Measurements from ENCODE around the gene SLC16A3.

Gene SLC16A3

DNA sequence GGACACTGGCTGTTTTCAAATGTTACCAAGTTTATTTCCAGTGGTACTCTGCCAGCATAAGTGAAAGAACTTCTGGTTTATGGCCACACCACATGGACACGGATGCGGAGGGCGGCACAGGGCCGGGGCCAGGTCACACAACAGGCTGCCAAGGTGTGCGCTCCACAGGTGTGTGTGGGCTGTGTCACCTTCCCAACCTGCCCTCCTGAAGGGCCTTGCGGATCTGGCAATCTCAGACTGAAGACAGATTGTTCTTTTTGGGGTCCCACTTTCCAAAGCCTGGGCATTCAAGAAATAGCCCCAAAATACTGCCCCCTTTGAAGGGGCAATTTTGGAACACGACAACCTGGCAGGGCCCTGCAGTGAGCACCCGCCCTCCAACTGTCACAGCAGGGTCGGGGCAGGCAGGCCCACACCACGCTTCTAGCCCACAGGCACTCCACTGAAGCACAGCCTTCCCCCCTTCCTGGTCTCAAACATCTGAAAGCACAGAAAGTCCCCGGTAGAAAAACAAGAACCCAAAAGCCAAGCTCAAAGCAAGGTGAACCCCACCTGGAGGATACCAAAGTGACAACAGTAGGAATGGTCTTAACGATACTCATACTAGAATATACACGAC lies 41.1 kb downstream of the SLC16A3 start:
- DNase-seq: no peak

DNA sequence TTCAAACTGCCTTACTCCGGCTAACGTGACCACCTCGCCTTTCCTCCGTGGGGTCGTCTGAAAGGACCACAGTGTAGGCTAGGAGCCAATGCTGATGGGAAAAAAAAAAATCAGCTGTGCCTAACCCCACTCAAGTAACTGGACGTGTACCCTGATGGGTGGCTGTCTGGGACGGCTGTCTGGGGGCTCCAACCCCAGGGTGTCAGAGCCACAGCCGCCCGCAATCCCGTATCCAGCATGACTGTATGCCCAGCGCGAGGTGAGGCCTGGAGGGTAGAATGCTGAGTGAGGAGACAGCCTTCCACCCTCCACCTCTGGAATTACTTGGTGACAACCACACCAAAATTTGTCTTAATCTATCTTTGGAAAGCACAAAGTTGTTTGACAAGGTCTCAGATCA lies 41.8 kb downstream of the SLC16A3 start:
- no peak for DNase-seq

DNA sequence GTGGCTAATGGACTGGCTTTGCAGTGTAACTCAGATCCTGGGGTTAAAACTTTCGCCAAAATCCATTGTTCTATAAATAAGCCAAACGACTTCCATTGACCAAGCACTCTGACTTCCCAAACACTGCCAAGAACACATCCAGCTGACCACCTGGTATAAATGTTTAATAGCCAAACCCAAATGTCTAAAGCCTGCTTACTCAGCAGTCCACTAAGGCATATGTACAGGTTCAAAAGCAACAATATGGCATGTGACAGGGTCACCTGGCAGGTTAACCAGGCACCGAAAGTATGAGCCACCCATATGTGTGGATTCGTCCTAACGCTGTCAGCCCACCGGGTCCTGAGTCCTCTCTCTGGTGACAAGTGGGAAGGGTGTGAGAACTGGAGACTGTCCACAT lies 42.6 kb downstream of the SLC16A3 start:
- no peak for DNase-seq

DNA sequence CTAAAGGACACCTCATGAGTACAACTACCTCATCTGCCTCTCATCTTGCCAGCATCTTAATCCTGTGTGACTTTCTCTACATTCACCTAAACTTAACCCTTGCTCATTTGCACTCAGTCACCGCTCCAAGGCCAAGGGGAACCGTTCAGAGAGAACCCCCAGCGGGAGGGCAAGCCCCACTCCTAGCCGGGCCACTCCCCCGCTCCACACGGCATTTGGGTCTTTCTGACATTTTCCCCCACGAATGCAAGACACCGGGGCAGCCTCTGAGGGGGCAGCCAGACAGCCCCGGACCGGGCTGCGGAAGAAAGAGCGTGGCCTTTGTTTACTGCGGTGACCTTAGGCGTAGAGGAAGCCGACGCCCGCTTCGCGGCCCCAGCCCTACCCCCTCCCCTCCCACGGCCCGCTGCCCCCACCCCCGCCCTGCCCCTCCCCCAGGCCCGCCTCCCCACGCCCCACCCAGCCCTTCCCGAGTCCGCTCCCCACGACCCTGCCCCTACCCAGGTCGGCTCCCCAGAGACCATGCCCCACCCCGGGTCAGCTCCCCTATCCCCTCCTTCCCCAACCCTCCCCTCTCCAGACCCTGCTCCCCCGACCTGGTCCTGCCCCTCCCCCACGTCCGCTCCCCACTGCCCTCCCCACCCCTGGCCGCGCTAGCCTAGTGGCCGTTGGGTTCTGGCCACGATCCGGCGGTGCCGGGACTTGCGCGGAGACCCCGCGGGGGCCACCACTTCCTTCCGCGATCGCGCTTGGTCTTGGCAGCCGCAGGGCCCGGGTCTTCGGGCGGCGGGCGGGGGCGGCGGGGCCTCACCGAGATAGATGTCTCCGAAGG lies 43.9 kb downstream of the SLC16A3 start:
- peak; percentile 63 for DNase-seq

DNA sequence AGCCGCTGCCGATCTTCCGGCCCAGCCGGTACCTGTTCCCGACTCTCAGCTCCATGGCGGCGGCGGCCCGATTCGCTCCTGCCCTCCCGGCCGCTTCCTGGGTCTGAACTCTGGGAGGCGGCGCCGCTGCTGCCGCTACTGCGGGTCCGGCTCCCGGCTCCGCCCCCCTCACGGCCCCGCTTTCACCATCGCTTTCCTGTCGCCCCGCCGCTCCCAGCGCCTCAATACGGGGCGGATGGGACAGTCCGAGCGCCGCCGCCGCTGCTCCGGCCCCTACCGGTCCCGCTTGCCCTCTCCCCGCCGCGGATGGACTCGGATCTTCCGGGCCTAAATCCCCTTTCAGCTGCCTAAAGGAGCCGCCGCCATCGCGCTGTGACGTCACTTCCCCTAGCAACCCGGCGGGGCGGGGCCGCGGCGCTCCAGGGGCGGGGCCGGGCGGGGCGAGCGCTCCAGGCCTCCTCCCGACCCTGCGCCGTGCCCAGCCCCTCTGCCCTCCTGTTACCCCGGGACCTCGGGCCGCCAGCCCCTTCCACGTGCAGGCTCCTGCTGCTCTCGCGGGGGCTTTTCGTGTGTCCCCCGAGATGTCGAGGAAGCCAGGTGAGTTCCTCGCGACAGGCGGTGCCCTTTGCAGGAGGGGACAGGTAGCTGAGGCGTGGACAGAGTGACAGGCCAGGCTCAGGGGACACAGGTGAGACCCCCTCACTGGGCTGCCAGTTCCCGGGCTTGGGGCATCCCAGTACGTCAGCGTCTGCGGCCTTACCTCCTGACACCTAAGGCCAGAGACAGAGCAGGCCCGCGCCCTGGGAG lies 44.7 kb downstream of the SLC16A3 start, which contains the start of gene CSNK1D:
CSNK1D (minus strand) TSS at position 374 of the 807 bp plus-strand sequence; CDS start at position 55, 319 bp downstream.
- DNase-seq: peak; percentile 94

DNA sequence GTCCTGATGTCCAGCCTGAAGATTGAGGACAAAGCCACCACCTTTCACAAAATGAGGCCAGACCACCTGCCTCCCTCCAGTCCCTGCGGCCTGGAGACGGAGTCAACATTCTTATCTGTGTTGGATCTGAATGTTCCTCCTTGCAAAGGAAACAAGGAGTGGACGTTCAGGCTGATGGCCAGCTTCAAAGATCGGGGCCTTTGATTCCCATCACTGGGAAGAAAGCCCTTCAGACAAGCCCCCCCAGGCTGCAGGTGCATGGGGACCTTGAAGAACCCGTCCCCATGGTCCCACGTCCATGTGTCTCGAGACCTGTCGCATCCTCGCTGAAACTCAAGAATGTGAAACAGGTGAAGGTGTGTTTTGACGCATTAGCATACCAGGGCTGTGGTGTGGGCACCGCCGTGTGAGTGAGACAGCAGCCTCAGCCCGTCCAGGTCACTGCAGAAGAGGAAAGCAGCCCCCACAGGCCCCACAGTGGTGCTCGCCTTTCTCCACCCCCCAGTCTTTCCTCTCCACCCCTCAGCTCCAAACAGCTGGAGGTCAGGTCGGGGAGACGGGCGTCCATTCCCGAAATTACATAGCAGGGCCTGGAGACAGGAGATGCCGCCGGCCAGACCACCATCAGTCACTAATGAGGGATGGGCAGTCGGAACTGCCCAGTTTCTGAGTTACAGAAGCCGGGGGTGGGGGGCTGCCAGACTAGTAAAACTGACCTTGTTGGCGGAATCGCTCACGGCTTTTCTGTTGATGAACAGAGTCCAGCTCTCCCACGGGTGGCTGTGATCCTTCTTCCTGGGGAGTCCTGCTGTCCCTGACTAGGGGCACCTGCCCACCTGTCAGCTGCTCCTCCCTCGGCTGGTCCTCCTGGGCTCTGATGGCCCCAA lies 45.5 kb downstream of the SLC16A3 start:
- no peak for DNase-seq

DNA sequence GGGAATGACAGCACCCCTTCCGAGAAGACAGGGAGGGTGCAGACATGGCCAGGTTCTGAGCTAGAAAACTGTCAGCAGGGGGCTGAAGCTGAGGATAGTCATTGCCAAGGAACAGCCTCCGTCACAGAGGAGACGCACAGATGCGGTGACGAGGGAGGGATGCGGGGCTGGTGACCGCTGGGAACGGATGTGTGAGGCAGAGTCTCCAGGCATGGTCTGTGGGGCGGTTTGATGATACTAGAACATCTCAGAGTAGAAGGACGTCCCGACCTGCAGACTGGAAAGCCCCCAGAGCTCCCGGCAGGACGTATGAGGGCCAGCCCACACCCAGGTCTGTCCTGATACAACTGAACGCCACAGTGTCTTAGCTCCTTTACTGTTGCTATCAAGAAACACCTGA lies 46.5 kb downstream of the SLC16A3 start:
- DNase-seq: no peak

DNA sequence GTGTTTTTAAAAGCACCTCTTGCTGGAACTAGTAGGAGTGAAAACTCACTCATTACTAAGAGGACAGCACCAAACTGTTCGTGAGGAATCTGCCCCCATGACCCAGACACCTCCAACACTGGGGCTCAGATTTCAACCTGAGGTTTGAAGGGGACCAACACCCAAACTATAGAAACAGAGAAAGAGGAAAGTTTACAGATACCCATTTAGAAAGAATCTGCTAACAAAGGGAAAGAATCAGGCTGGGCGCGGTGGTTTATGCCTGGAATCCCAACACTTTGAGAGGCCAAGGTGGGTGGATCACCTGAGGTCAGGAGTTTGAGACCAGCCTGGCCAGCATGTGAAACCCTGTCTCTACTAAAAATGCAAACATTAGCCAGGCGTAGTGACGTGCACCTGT lies 48.1 kb downstream of the SLC16A3 start:
- no peak for DNase-seq

DNA sequence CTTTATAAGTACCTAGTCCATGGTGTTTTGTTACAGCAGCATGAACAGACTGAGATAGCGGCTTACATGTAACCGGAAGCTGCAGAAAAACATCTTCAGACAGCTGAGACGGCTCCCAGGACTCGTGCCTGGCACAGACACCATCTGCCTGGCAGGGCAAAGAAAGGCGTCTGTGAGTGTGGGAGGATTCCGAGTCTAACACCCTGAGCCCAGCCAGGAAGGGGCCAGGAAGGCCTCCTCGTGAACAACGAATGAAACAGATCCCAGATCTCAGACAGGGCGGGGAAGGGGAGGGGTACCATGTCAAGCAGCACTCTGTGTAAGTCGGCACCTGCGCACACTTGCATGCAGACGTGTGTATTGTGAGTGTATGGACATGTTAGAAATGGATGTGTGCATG lies 49.0 kb downstream of the SLC16A3 start:
- DNase-seq: no peak

DNA sequence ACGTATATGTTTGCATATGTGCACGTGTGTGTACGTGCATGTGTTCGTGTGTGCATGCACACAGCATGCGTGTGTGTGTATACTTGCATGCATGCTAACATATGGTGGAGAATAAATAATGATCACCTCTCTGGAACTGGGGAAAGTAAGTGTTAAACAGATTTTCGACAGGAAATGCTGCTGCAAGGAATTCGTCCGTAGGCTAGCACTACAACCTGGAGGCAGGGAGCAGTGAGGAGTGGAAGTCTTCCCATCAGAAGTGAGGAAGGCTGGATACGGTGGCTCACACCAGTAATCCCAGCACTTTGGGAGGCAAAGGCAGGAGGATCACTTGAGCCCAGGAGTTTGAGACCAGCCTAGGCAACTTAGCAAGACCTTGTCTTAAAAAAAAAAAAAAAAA lies 49.5 kb downstream of the SLC16A3 start:
- no peak for DNase-seq

DNA sequence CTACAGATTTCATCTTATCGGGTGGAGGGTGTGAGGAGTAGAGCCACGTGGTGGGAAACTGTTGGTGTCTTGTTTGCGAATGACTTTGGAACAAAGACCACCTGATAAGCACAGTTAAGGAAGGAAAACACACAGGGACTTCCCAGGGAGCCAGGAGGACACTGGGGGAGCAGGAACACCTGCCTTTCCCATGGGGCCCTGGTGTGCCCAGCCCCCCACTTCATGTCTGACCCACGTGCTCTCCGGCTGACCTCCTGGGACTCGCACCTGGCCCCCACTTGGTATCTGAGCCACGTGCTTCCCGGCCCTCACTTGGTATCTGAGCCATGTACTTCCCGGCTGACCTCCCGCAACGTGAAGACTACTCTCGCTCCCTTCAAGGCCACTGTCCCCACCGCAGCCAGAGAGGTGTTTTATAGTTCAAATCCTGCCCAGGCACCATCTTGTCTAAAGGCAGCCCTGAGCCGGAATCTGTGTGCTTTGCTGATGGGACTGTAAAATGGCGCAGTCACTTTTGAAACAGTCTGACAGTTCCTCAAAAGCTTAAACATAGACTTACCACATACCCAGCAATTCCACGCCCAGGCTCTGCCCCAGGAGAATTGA lies 50.0 kb downstream of the SLC16A3 start:
- DNase-seq: no peak

DNA sequence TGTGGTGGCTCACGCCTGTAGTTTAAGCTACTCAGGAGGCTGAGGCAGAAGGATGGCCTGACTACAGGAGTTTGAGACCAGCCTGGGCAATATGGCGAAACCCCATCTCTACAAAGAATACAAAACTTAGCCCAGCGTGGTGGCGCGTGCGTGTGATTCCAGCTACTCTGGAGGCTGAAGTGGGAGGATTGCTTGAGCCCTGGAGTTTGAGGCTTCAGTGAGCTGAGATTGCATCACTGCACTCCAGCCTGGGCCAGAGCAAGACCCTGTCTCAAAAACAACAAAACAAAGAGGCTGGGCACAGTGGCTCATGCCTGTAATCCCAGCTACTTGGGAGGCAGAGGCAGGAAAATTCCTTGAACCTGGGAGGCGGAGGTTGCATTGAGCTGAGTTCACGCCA lies 51.7 kb downstream of the SLC16A3 start:
- DNase-seq: no peak

DNA sequence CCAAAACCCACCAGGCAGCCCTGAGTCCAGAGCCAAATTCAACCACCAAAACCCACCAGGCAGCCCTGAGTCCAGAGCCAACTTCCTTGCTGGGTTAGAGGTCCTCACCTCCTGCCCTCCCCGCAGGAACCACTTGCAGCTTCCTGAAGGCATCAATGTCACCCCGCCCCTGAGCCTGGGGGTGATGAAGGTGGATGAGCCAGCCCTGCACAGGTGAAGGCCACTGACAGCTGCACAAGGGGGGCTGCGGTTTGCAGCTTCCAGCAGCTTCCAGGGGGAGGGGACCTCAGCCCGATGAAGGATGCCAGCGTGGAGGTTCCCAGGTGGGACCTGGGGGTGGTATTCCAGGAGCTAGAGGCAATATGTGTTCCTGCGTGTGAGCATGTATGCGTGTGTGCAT lies 52.2 kb downstream of the SLC16A3 start:
- no peak for DNase-seq

DNA sequence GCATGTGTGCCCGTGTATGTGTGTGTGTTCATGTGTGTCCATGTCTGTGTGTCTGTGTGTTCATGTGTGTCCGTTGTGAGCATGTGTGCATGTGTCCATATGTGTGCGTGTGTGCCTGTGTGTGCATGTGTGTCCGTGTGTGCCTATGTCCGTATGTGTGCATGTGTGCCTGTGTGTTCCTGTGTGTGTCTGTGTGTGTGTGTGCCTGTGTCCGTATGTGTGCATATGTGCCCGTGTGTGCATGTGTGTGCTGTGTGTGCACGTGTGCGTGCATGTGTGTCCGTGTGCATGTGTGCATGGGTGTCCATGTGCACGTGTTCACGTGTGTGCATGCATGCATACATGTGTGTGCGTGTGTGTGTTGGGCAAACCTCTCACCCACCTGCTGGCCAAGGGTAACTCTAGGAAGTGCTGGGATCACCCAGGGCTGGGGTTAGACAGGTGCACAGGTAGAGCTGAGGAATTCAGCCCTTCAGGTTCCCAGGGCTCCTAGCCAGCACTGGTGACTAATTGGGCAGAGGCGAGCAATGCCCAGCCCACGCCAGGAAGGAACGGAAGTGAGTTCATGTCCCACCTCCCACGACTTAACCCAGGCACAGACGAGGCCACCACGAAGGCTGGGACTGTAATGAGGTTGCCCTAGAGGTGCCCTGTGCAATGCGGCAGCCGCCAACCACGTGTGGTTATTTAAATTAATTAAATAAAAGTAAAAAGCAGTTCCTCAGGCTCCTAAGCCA lies 52.8 kb downstream of the SLC16A3 start:
- no peak for DNase-seq

DNA sequence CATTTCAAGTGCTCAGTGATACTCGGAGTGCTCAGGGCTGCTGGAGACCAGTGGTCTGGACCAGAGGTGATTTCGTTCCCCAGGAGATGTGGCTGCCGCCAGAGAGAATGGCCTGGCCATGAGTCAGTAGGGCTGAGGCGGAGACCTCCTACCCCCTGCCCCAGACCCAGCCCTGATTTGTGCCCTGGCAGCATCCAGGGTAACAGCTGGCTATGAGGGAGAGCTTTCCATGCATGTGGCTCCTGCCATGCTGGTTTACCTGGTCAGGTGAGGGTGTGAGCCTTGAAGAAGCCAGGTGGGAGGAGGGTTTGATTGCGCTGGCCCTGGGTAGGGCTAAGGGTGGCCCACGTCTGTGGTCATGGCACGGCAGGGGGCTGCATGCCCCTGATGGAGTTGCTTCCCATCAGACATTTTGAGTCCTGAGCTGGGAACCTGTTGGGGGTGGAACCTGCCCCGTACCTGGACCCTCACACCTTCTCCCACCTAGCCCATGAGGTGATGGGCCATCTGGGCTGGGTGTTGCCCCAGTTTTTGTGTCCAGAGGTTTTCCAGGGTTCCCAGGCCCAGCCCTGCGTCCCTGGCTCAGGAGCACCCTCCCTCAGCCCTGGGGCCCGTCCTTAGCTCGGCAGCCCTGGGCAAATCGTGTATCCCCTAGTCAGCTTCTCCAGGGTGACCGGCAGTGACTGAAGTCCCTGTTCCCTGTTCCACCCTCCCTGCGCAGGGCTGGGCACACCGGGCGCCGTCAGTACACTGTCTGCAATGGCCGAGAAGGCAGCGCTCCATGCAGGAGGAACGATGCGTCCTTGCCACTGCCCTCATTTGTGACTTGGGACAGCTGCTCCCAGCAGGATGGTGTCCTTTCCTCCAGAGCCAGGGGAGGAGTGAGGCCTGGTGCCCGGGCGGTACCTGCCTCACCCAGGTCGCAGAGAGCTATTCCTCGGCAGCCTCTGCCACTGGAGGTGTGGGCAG lies 53.7 kb downstream of the SLC16A3 start:
- DNase-seq: no peak

DNA sequence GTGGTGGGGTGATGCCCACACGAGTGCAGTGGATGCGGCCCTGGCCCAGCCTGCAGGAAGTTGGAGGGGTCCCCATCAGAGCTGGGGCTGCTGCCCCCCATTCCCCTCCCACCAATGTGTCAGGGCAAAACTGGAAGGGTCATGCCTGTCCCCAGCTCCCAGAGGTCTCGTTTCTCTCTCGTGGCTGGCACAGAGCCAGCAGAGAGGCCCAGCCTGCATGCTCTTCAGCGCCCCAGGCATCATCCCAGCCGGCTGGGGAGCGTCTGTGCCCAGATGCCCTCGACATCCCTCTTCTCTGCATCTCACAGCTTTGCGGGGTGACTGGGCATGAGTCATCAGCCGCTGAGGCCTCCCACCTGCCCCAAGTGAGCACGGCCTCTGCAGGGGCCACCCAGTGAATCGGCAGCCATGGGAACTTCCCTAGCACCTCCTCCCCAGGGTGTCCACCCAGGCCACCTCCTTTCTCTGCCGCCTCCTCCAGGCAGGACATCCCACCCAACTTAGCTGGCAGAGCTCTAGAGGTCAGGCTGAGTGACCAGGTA lies 54.4 kb downstream of the SLC16A3 start:
- DNase-seq: peak; percentile 39

DNA sequence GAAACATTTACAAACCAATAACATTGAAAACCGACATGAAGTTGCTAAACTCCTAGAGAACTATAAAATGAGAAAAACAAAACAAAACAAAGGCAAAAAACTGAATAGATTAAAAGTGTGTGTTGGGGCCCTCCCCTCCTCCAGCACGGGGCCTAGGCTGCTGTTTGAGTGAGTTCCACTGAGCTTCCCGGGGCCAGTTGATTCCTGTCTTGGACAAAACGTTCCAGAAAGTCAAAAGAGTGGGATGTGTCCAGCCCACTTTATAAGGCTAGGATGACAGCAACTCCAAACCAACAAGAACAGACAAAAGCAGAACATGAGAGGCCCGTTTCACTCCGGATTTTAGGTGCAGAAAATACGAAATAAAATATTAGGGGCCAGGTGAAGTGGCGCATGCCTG lies 56.3 kb downstream of the SLC16A3 start:
- no peak for DNase-seq

DNA sequence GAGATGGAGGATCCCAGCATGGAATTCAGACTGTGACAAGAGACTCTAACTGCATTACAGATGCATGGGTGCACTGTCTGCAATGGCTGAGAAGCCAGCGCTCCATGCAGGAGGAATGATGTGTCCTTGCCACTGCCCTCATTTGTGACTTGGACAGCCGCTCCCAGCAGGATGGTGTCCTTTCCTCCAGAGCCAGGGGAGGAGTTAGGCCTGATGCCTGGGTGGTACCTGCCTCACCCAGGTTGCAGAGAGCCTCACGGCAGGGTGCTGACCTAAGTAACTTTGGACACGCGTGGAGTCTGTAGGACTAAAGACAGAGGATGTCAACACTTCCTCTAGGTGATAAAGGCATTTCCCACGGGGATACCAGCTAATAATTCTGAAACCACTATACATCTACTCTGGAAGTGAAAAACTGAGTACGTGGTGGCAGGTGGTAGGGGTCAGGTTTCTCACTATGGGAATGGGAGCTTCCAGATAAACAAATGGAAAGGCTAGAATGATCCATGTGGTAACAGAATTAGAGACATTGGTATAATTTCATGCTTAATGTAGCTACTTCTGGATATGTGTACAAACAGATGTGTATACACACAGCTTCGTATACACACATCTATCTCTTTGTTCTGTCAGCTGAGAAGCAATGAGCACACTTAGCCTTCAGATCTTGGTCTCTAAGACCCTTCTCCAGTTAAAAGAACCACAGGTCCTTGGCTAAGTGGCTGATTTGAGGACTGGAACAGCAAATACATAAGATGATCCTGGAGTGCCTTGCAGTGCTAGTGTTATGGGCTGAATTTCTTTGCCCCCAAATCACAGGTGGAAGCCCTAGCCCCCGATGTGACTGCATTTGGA lies 58.4 kb downstream of the SLC16A3 start:
- DNase-seq: no peak
